Measurements from ENCODE around the gene TOP3B. TPM values are rescaled to one million over a fixed set of nuclear protein-coding genes. Genes with fewer than 3 reads are reported as not detected.

Gene TOP3B
- total RNA-seq, 1 donor from 2014 or later: 24.8 TPM

DNA sequence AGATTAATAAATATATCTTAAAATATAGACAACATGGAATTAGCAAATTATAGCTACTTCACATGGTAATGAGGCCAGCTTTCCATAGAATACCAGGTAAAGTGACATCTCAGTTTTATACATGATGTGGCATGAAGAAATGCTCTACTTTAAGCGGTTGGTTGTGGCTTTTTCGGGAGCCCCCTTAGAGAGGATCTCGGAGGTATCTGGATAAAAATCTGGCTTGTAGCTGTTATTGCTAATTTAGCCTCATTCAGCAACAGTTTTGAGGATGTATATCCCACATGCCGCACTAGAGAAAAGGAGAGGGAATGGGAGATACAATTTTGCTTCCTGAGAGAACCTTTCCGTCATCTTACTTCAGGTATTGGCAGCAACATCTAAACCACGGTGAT, 24.0 kb upstream of the TOP3B start:
- Histone ChIP-seq H3K9me3 (no peaks in the 10 kb centered on the region), H3K4me3 (no peak overlapping the region), H3K27ac (no peak overlapping the region), H3K27me3 (no peaks in the 10 kb centered on the region), H3K36me3 (no peaks in the 10 kb centered on the region), H3K4me1 (no peaks in the 10 kb centered on the region)
- no peak for DNase-seq
- TF ChIP-seq, protein P1, sequence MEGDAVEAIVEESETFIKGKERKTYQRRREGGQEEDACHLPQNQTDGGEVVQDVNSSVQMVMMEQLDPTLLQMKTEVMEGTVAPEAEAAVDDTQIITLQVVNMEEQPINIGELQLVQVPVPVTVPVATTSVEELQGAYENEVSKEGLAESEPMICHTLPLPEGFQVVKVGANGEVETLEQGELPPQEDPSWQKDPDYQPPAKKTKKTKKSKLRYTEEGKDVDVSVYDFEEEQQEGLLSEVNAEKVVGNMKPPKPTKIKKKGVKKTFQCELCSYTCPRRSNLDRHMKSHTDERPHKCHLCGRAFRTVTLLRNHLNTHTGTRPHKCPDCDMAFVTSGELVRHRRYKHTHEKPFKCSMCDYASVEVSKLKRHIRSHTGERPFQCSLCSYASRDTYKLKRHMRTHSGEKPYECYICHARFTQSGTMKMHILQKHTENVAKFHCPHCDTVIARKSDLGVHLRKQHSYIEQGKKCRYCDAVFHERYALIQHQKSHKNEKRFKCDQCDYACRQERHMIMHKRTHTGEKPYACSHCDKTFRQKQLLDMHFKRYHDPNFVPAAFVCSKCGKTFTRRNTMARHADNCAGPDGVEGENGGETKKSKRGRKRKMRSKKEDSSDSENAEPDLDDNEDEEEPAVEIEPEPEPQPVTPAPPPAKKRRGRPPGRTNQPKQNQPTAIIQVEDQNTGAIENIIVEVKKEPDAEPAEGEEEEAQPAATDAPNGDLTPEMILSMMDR (IDR thresholded peaks at IDR 0.05): no peak
- ATAC-seq: no peak
- intact Hi-C loops (cut with DNase I): no loop called here

DNA sequence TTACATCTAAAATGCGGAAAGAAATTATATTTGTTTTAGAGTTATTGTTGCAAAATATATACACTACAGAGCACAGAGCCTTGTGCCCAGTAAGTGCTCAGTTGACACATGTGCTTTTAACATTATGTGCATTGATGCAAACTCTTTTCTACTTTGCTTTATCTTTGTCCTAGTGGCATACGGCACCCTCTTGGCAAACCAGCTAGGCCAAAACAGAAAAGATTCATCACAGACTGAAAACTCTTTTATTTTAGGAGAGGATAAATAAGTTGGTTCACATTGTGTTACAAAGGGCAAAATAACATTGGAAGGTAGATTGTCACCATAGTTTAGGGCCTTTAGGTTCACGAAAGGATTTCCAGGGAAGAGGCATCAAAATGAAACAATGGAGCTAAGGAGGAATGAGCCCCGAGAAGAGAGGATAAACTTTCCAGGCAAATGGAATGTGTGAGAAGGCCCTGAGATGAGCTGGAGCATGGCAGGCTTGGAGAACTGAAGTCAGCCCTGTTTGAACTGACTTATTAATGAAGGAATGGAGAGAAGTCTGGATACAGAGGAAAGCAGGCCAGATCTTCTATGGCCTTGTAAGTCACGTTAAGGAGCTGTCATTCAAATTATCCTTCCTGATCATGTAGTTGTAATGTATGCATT, 23.5 kb upstream of the TOP3B start:
- no peak overlapping the region for H3K27ac ChIP-seq
- no peak overlapping the region for H3K4me3 ChIP-seq
- ATAC-seq: no peak
- no peak for DNase-seq
- H3K27me3 ChIP-seq: no peaks in the 10 kb centered on the region
- H3K4me1 ChIP-seq: no peaks in the 10 kb centered on the region
- intact Hi-C loops (cut with DNase I): no loop called here
- H3K9me3 ChIP-seq: no peaks in the 10 kb centered on the region
- no peaks in the 10 kb centered on the region for H3K36me3 ChIP-seq
- TF ChIP-seq, protein P1 (IDR thresholded peaks at IDR 0.05): no peak

DNA sequence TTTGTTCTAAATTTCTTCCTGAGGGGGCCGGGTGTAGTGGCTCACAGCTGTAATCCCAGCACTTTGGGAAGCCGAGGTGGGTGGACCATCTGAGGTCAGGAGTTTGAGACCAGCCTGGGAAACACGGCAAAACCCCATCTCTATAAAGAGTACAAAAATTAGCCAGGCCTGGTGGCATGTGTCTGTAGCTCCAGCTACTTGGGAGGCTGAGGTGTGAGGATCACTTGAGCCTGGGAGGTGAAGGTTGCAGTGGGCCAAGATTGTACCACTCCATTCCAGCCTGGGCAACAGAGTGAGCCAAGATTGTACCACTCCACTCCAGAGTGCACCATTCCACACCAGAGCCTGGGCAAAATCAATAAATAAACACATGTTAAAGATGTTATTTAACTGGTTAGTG, 20.6 kb upstream of the TOP3B start:
- TF ChIP-seq, protein P1 (IDR thresholded peaks at IDR 0.05): no peak
- Histone ChIP-seq H3K27ac (no peak overlapping the region), H3K27me3 (no peaks in the 10 kb centered on the region), H3K36me3 (no peaks in the 10 kb centered on the region), H3K4me3 (no peak overlapping the region), H3K4me1 (no peaks in the 10 kb centered on the region), H3K9me3 (no peaks in the 10 kb centered on the region)
- ATAC-seq (no peak), DNase-seq (no peak)
- intact Hi-C loops (cut with DNase I): no loop called here

DNA sequence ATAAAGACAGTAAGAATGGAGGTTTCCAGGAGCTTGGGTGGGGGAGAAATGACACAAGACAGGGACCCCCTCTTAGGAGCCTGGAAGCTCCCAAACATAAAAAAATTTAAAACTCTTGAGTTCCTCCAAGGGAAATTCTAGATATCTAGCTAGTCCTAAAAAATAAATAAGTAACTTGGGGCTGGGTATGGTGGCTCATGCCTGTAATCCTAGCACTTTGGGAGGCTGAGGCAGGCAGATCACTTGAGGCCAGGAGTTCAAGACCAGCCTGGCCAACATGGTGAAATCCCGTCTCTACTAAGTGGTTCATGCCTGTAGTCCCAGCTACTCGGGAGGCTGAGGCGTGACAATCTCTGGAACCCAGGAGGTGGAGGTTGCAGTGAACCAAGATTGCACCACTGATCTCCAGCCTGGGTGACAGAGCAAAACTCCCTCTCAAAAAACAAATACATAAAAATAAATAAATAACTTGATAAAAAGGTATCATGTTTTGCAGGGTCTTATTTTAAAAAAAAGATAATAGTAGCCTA, 20.0 kb upstream of the TOP3B start:
- H3K36me3 ChIP-seq: no peaks in the 10 kb centered on the region
- no peaks in the 10 kb centered on the region for H3K27me3 ChIP-seq
- intact Hi-C loops (cut with DNase I): no loop called here
- no peaks in the 10 kb centered on the region for H3K9me3 ChIP-seq
- ATAC-seq (no peak), DNase-seq (no peak)
- no peak overlapping the region for H3K27ac ChIP-seq
- H3K4me1 ChIP-seq: no peaks in the 10 kb centered on the region
- no peak overlapping the region for H3K4me3 ChIP-seq
- TF ChIP-seq, protein P1 (IDR thresholded peaks at IDR 0.05): no peak

DNA sequence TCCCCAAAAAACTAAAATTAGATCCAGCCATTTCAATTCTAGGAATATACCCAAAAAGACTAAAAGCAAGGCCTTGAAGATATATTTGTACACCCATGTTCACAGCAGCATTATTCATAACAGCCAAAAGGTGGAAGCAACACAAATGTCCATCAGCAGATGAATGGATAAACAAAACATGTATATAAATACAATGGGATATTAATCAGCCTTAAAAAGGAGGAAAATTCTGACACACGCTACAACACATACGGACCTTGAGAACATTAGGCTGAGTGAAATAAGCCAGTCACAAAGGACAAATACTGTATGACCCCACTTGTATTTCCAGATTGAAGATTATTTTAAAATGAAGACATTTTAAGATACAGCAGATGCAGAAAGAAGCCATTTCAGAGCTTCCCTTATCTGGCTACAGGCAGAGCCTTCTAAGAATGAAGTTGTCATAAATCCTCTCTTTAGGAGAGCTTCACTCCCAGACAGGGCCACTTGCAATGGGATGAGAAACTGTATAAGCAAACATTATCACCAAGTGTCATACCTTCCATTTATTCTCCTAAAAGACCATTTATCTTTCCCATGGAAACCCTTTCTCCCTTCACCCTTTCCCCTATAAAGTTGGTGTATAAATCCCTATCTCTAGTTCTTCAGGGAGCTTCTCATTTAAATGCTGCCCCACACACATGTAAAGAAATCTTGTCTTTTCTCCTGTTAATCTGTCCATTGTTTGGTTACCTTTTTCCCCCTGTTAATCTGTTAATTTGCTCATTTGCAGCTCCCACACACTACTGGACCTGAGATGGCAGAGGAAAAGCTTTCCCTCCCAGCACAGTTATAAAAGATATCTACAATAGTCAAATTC, 19.3 kb upstream of the TOP3B start:
- no peak overlapping the region for H3K4me3 ChIP-seq
- no peaks in the 10 kb centered on the region for H3K36me3 ChIP-seq
- ATAC-seq: no peak
- intact Hi-C loops (cut with DNase I): no loop called here
- no peak for DNase-seq
- TF ChIP-seq, protein P1 (IDR thresholded peaks at IDR 0.05): no peak
- H3K9me3 ChIP-seq: no peaks in the 10 kb centered on the region
- no peak overlapping the region for H3K27ac ChIP-seq
- H3K4me1 ChIP-seq: no peaks in the 10 kb centered on the region
- H3K27me3 ChIP-seq: no peaks in the 10 kb centered on the region

Measured in upper lobe of right lung (tissue), 1 donor.